ENCODE measurements around the gene URB2. TPM values are rescaled to one million over a fixed set of nuclear protein-coding genes. Genes with fewer than 3 reads are reported as not detected.

Gene URB2
- total RNA-seq, 1 donor from 2014 or later = 9.0 TPM

- H3K4me3 Mint-ChIP-seq (ENCODE audit: unreplicated experiment) = no peak overlapping the region
- no peaks in the 10 kb centered on the region for H3K36me3 Mint-ChIP-seq (ENCODE audit: unreplicated experiment)
- no peaks in the 10 kb centered on the region for H3K9me3 Mint-ChIP-seq (ENCODE audit: unreplicated experiment)
Measured at GRCh38 chr1:229642970-229643369, 16.9 kb downstream of the URB2 start.

DNA sequence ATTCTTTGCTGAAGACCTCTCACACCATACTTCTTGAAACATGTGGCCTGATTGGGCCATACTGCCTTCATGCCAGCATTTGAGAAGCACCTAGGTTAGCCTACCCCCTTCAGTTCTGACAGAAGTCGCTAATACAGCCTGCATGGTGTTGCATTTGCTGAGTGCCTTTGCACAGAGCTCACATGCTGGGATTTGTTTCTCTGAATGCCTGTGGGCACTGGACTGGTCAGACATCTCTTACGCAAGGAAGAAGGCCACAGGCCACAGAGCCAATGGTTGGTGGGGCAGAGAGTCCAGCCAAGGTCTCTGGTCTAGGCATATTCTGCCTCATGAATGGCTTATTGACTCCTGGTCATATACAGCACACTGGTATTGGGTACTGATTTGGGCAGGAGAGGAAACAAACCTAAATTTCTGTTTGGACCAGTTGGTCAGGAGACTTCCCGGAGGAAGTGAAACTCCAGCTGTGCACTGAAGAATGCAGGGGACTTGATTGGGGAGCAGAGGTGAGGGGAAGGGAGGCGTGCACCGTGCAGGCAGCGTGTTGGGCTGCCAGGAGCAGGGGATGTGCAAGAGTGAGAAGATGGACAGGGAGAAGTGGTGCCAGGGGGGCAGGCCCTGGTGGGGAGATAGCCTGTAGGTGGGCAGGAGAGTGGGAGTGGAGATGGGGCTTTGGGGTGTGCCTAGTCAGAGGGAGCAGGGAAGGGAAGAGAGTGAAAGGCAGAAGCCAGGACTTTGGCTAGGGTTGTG lies 18.1 kb downstream of the URB2 start:
- no peak for TF ChIP-seq CTCF (IDR thresholded peaks at IDR 0.05; ENCODE audit: partially characterized antibody, unreplicated experiment)
- peaks cover 13% of the 10 kb centered on the region for H3K4me1 Mint-ChIP-seq (ENCODE audit: low read depth, unreplicated experiment)
- no peaks in the 10 kb centered on the region for H3K36me3 Mint-ChIP-seq (ENCODE audit: unreplicated experiment)
- H3K4me3 Mint-ChIP-seq (ENCODE audit: unreplicated experiment) = no peak overlapping the region
- no peaks in the 10 kb centered on the region for H3K27me3 Mint-ChIP-seq (ENCODE audit: unreplicated experiment)
- no peak for DNase-seq
- no peak overlapping the region for H3K27ac Mint-ChIP-seq (ENCODE audit: unreplicated experiment)
- H3K9me3 Mint-ChIP-seq (ENCODE audit: unreplicated experiment) = no peaks in the 10 kb centered on the region

More at GRCh38 chr1:229642970-229643369, 16.9 kb downstream of the URB2 start:
- Mint-ChIP-seq H3K27ac (ENCODE audit: unreplicated experiment) (no peak overlapping the region), H3K27me3 (ENCODE audit: unreplicated experiment) (no peaks in the 10 kb centered on the region), H3K4me1 (ENCODE audit: low read depth, unreplicated experiment) (peaks cover 13% of the 10 kb centered on the region)
- no peak for DNase-seq
- no peak for TF ChIP-seq CTCF (IDR thresholded peaks at IDR 0.05; ENCODE audit: partially characterized antibody, unreplicated experiment)

DNA sequence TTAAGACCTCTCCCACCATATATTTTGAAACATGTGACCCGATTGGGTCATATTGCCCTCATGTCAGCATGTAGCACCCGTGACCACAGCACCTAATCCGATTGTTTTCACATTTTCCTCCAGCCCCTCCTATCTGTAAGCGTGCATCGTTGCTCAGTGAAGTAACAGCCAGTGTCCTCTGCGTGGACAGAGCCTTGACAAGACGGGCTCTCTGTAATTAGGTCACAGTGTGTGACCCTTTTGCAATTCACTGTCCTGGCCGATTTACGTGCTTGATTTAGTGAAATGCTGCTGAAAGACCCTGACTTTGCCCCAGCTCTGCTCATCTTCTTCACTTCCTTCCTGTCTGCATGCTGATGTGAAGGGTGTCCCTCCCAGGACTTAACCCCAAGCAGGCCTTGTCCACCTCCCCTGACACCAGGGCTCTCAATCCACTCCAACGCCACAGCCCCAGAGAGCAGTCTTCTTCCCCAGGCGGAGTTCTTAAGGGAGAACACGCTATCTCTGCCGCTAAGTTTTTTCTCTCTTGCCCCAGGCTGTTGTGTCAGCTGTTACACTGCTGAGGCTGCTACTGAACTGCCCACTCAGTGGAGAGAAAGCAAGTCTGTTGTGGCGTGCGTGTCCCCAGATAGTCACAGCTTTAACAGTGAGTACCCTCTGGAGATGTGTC lies 19.4 kb downstream of the URB2 start:
- peak; percentile 33 for DNase-seq
- H3K27me3 Mint-ChIP-seq (ENCODE audit: unreplicated experiment) = no peaks in the 10 kb centered on the region
- H3K4me1 Mint-ChIP-seq (ENCODE audit: low read depth, unreplicated experiment) = peaks cover 10% of the 10 kb centered on the region
- no peaks in the 10 kb centered on the region for H3K9me3 Mint-ChIP-seq (ENCODE audit: unreplicated experiment)
- H3K27ac Mint-ChIP-seq (ENCODE audit: unreplicated experiment) = peak overlapping the region; percentile 75
- no peaks in the 10 kb centered on the region for H3K36me3 Mint-ChIP-seq (ENCODE audit: unreplicated experiment)
- TF ChIP-seq CTCF (IDR thresholded peaks at IDR 0.05; ENCODE audit: partially characterized antibody, unreplicated experiment) = no peak
- H3K4me3 Mint-ChIP-seq (ENCODE audit: unreplicated experiment) = no peak overlapping the region

DNA sequence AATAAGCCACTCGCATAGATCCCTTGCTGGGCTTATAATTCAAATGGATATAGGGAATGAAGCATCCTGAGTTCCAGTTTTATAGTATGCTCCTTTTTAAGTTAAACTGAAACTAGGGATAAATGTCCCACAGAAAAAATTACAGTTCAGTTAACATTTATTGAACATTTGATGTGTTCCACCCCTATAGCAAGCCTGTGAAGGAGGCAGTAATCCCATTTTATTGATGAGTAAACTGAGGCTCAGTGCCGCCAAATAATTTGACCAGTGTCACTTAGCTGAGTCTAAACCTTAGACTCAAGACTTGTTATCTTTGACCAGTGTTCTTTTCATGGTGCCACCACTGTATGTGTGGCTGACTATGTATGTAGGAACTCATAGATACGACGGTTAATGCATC lies 22.4 kb downstream of the URB2 start:
- no peak for DNase-seq
- H3K36me3 Mint-ChIP-seq (ENCODE audit: unreplicated experiment) = no peaks in the 10 kb centered on the region
- no peak overlapping the region for H3K27ac Mint-ChIP-seq (ENCODE audit: unreplicated experiment)
- no peak overlapping the region for H3K4me3 Mint-ChIP-seq (ENCODE audit: unreplicated experiment)
- TF ChIP-seq CTCF (IDR thresholded peaks at IDR 0.05; ENCODE audit: partially characterized antibody, unreplicated experiment) = no peak
- H3K27me3 Mint-ChIP-seq (ENCODE audit: unreplicated experiment) = no peaks in the 10 kb centered on the region
- H3K4me1 Mint-ChIP-seq (ENCODE audit: low read depth, unreplicated experiment) = peaks cover 9% of the 10 kb centered on the region
- no peaks in the 10 kb centered on the region for H3K9me3 Mint-ChIP-seq (ENCODE audit: unreplicated experiment)

- Mint-ChIP-seq H3K27me3 (ENCODE audit: unreplicated experiment) (no peaks in the 10 kb centered on the region), H3K4me1 (ENCODE audit: low read depth, unreplicated experiment) (peaks cover 9% of the 10 kb centered on the region), H3K36me3 (ENCODE audit: unreplicated experiment) (no peaks in the 10 kb centered on the region), H3K4me3 (ENCODE audit: unreplicated experiment) (no peak overlapping the region), H3K27ac (ENCODE audit: unreplicated experiment) (no peak overlapping the region), H3K9me3 (ENCODE audit: unreplicated experiment) (no peaks in the 10 kb centered on the region)
- TF ChIP-seq CTCF (IDR thresholded peaks at IDR 0.05; ENCODE audit: partially characterized antibody, unreplicated experiment) = no peak
- no peak for DNase-seq
Measured at GRCh38 chr1:229650045-229650444, 24.0 kb downstream of the URB2 start.

All from glutamatergic neuron (in vitro differentiated cells).